ES-I3 (cell line): ENCODE data around the gene CCDC197.

Source experiments
- H3K36me3 ChIP-seq: 2 replicates; pipeline ENCODE4 v1.6.1; 2013; ENCODE audit warnings: mild to moderate bottlenecking, low read length, control low read depth, moderate library complexity; ENCODE audit not compliant: insufficient read depth
- H3K4me1 ChIP-seq: 2 replicates; pipeline ENCODE4 v1.6.1; 2013; ENCODE audit warnings: mild to moderate bottlenecking, control low read depth, low read length; ENCODE audit not compliant: insufficient read depth
- H3K9ac ChIP-seq: 2 replicates; pipeline ENCODE4 v1.6.1; 2013; ENCODE audit warnings: low read depth, mild to moderate bottlenecking, low read length, moderate library complexity
- H3K9me3 ChIP-seq: 2 replicates; pipeline ENCODE4 v1.6.1; 2013; ENCODE audit warnings: mild to moderate bottlenecking, low read length, moderate library complexity; ENCODE audit not compliant: control insufficient read depth, insufficient read depth

Gene CCDC197

GRCh38 chr14:93994919-93995682, 2.0 kb upstream of the CCDC197 start:
- H3K36me3 ChIP-seq = no peaks in the 10 kb centered on the region
- no peaks in the 10 kb centered on the region for H3K9me3 ChIP-seq
- peaks cover 8% of the 10 kb centered on the region; the same call in 1 of the 2 replicates for H3K4me1 ChIP-seq
- H3K9ac ChIP-seq = no peak overlapping the region

GRCh38 chr14:93996130-93996695, 888 bp upstream of the CCDC197 start:
- no peaks in the 10 kb centered on the region for H3K36me3 ChIP-seq
- H3K9me3 ChIP-seq = no peaks in the 10 kb centered on the region
- no peak overlapping the region for H3K9ac ChIP-seq
- H3K4me1 ChIP-seq = peaks cover 8% of the 10 kb centered on the region; the same call in 1 of the 2 replicates

- no peak overlapping the region for H3K9ac ChIP-seq
- no peaks in the 10 kb centered on the region for H3K36me3 ChIP-seq
- H3K4me1 ChIP-seq = peaks cover 5% of the 10 kb centered on the region; the same call in 1 of the 2 replicates
- H3K9me3 ChIP-seq = no peaks in the 10 kb centered on the region
Measured at GRCh38 chr14:93997916-93998870, 1.1 kb downstream of the CCDC197 start.

GRCh38 chr14:93998871-93999403, 1.8 kb downstream of the CCDC197 start:
- H3K36me3 ChIP-seq = no peaks in the 10 kb centered on the region
- H3K9me3 ChIP-seq = no peaks in the 10 kb centered on the region
- H3K9ac ChIP-seq = no peak overlapping the region
- H3K4me1 ChIP-seq = peaks cover 5% of the 10 kb centered on the region; the same call in 1 of the 2 replicates

GRCh38 chr14:93999573-93999972, 2.5 kb downstream of the CCDC197 start:
- Histone ChIP-seq H3K9me3 (no peaks in the 10 kb centered on the region), H3K36me3 (no peaks in the 10 kb centered on the region), H3K9ac (no peak overlapping the region), H3K4me1 (peaks cover 5% of the 10 kb centered on the region; the same call in 1 of the 2 replicates)

- Histone ChIP-seq H3K9ac (no peak overlapping the region), H3K36me3 (no peaks in the 10 kb centered on the region), H3K9me3 (no peaks in the 10 kb centered on the region), H3K4me1 (peaks cover 5% of the 10 kb centered on the region; the same call in 1 of the 2 replicates)
Measured at GRCh38 chr14:94000267-94000666, 3.2 kb downstream of the CCDC197 start.

- peaks cover under 1% of the 10 kb centered on the region; the same call in 1 of the 2 replicates for H3K4me1 ChIP-seq
- H3K9ac ChIP-seq = no peak overlapping the region
- no peaks in the 10 kb centered on the region for H3K9me3 ChIP-seq
Measured at GRCh38 chr14:94001016-94001415, 3.9 kb downstream of the CCDC197 start.

GRCh38 chr14:94001501-94002396, 4.6 kb downstream of the CCDC197 start:
- Histone ChIP-seq H3K9me3 (no peaks in the 10 kb centered on the region), H3K36me3 (no peaks in the 10 kb centered on the region), H3K4me1 (no peaks in the 10 kb centered on the region), H3K9ac (no peak overlapping the region)

More at GRCh38 chr14:94001016-94001415, 3.9 kb downstream of the CCDC197 start:
- H3K36me3 ChIP-seq = no peaks in the 10 kb centered on the region

GRCh38 chr14:94003397-94003796, 6.3 kb downstream of the CCDC197 start:
- no peaks in the 10 kb centered on the region for H3K36me3 ChIP-seq
- H3K4me1 ChIP-seq = no peaks in the 10 kb centered on the region
- H3K9ac ChIP-seq = no peak overlapping the region
- no peaks in the 10 kb centered on the region for H3K9me3 ChIP-seq

- Histone ChIP-seq H3K9ac (no peak overlapping the region), H3K36me3 (no peaks in the 10 kb centered on the region), H3K4me1 (no peaks in the 10 kb centered on the region), H3K9me3 (no peaks in the 10 kb centered on the region)
Measured at GRCh38 chr14:94004015-94004414, 6.9 kb downstream of the CCDC197 start.

- H3K9me3 ChIP-seq = no peaks in the 10 kb centered on the region
- no peaks in the 10 kb centered on the region for H3K4me1 ChIP-seq
- H3K36me3 ChIP-seq = no peaks in the 10 kb centered on the region
- no peak overlapping the region for H3K9ac ChIP-seq
Measured at GRCh38 chr14:94005324-94006073, 8.4 kb downstream of the CCDC197 start.

- Histone ChIP-seq H3K4me1 (0 out of 2 replicates have a peak, but pooled peaks cover 4% of the 10 kb centered on the region), H3K9me3 (no peaks in the 10 kb centered on the region), H3K9ac (no peak overlapping the region), H3K36me3 (no peaks in the 10 kb centered on the region)
Measured at GRCh38 chr14:94008234-94008633, 11.1 kb downstream of the CCDC197 start.

- Histone ChIP-seq H3K36me3 (no peaks in the 10 kb centered on the region), H3K9me3 (no peaks in the 10 kb centered on the region), H3K9ac (no peak overlapping the region), H3K4me1 (0 out of 2 replicates have a peak, but pooled peaks cover 4% of the 10 kb centered on the region)
Measured at GRCh38 chr14:94009767-94010166, 12.7 kb downstream of the CCDC197 start.
